ENCODE results near the gene DNAH11. TPM values are rescaled to one million over a fixed set of nuclear protein-coding genes. Genes with fewer than 3 reads are reported as not detected.

Gene DNAH11
- total RNA-seq, 1 experiment from 2014 or later: 0.91 TPM

- Mint-ChIP-seq H3K27ac (ENCODE audit: low read depth, unreplicated experiment) (no peak overlapping the region), H3K9me3 (ENCODE audit: unreplicated experiment) (no peaks in the 10 kb centered on the region), H3K27me3 (ENCODE audit: insufficient read depth, unreplicated experiment) (no peaks in the 10 kb centered on the region), H3K4me3 (ENCODE audit: unreplicated experiment) (no peak overlapping the region), H3K4me1 (ENCODE audit: insufficient read depth, unreplicated experiment) (no peaks in the 10 kb centered on the region), H3K36me3 (ENCODE audit: insufficient read depth, unreplicated experiment) (no peaks in the 10 kb centered on the region)
- DNase-seq (ENCODE audit: unreplicated experiment): no peak
- no TSS peak for BruUV-seq (replicated peaks)
- no peak for TF ChIP-seq CTCF (IDR thresholded peaks at IDR 0.05; ENCODE audit: unreplicated experiment)
- intact Hi-C loops (cut with micrococcal nuclease): no loop called here
- ChIA-PET POLR2A (interaction anchor here (0.9 kb wide), 1 partner anchor 9 kb away, joined by 3 read pairs; no protein-coding TSS in a partner anchor), CTCF (interaction anchor here (0.6 kb wide), 1 partner anchor 262 kb away, joined by 4 read pairs; no protein-coding TSS in a partner anchor)
Measured at GRCh38 chr7:21806388-21806787, 263.5 kb downstream of the DNAH11 start.

- CTCF ChIA-PET: no interaction called here
Measured at GRCh38 chr7:21819048-21819447, 276.2 kb downstream of the DNAH11 start.

GRCh38 chr7:21828841-21829240 is 286.0 kb downstream of the DNAH11 start:
- ChIA-PET POLR2A (no interaction called here), CTCF (no interaction called here)
- Mint-ChIP-seq H3K27ac (ENCODE audit: low read depth, unreplicated experiment) (no peak overlapping the region), H3K27me3 (ENCODE audit: insufficient read depth, unreplicated experiment) (no peaks in the 10 kb centered on the region), H3K4me3 (ENCODE audit: unreplicated experiment) (no peak overlapping the region), H3K4me1 (ENCODE audit: insufficient read depth, unreplicated experiment) (no peaks in the 10 kb centered on the region), H3K9me3 (ENCODE audit: unreplicated experiment) (no peaks in the 10 kb centered on the region), H3K36me3 (ENCODE audit: insufficient read depth, unreplicated experiment) (peaks cover 5% of the 10 kb centered on the region)
- no peak for TF ChIP-seq CTCF (IDR thresholded peaks at IDR 0.05; ENCODE audit: unreplicated experiment)
- BruUV-seq (replicated peaks): no TSS peak
- intact Hi-C loops (cut with micrococcal nuclease): no loop called here
- DNase-seq (ENCODE audit: unreplicated experiment): no peak

More at GRCh38 chr7:21819048-21819447, 276.2 kb downstream of the DNAH11 start:
- no peak for DNase-seq (ENCODE audit: unreplicated experiment)
- Mint-ChIP-seq H3K4me1 (ENCODE audit: insufficient read depth, unreplicated experiment) (peaks cover 6% of the 10 kb centered on the region), H3K27ac (ENCODE audit: low read depth, unreplicated experiment) (no peak overlapping the region), H3K27me3 (ENCODE audit: insufficient read depth, unreplicated experiment) (no peaks in the 10 kb centered on the region), H3K4me3 (ENCODE audit: unreplicated experiment) (no peak overlapping the region), H3K36me3 (ENCODE audit: insufficient read depth, unreplicated experiment) (no peaks in the 10 kb centered on the region), H3K9me3 (ENCODE audit: unreplicated experiment) (no peaks in the 10 kb centered on the region)
- no peak for TF ChIP-seq CTCF (IDR thresholded peaks at IDR 0.05; ENCODE audit: unreplicated experiment)
- BruUV-seq (replicated peaks): no TSS peak
- intact Hi-C loops (cut with micrococcal nuclease): no loop called here
- POLR2A ChIA-PET: interaction anchor here (0.6 kb wide), 2 partner anchors 11 kb away, joined by 3 to 4 read pairs; no protein-coding TSS in a partner anchor

GRCh38 chr7:21829731-21830130 is 286.9 kb downstream of the DNAH11 start:
- CTCF ChIA-PET: interaction anchor here (0.6 kb wide), 1 partner anchor 71 kb away, joined by 3 read pairs; no protein-coding TSS in a partner anchor
- no TSS peak for BruUV-seq (replicated peaks)
- intact Hi-C loops (cut with micrococcal nuclease): no loop called here
- H3K36me3 Mint-ChIP-seq (ENCODE audit: insufficient read depth, unreplicated experiment): peaks cover 5% of the 10 kb centered on the region
- no peak for TF ChIP-seq CTCF (IDR thresholded peaks at IDR 0.05; ENCODE audit: unreplicated experiment)
- no peak overlapping the region for H3K27ac Mint-ChIP-seq (ENCODE audit: low read depth, unreplicated experiment)
- POLR2A ChIA-PET: interaction anchor here (0.6 kb wide), 1 partner anchor 11 kb away, joined by 3 read pairs; no protein-coding TSS in a partner anchor
- no peak for DNase-seq (ENCODE audit: unreplicated experiment)
- no peaks in the 10 kb centered on the region for H3K9me3 Mint-ChIP-seq (ENCODE audit: unreplicated experiment)
- no peaks in the 10 kb centered on the region for H3K4me1 Mint-ChIP-seq (ENCODE audit: insufficient read depth, unreplicated experiment)
- H3K4me3 Mint-ChIP-seq (ENCODE audit: unreplicated experiment): no peak overlapping the region
- H3K27me3 Mint-ChIP-seq (ENCODE audit: insufficient read depth, unreplicated experiment): no peaks in the 10 kb centered on the region

Data from MCF 10A (cell line).